BLaER1 (cell line): ENCODE results near the gene ZNF516.
A peak's percentile ranks its signal among the peaks of the same experiment; 100 is the strongest.

Experiments used
- H3K27ac ChIP-seq: shearing (Covaris generic); formaldehyde crosslinking; 2 replicates; pipeline ENCODE4 v1.8.1; 2022
- H3K27me3 ChIP-seq: shearing (Covaris generic); formaldehyde crosslinking; 2 replicates; pipeline ENCODE4 v1.8.1; 2022
- H3K36me3 ChIP-seq: shearing (Covaris generic); formaldehyde crosslinking; 2 replicates; pipeline ENCODE4 v1.8.1; 2022
- H3K4me1 ChIP-seq: shearing (Covaris generic); formaldehyde crosslinking; 2 replicates; pipeline ENCODE4 v1.8.1; 2022
- H3K4me2 ChIP-seq: shearing (Covaris generic); formaldehyde crosslinking; 2 replicates; pipeline ENCODE4 v1.8.1; 2022
- H3K4me3 ChIP-seq: shearing (Covaris generic); formaldehyde crosslinking; 2 replicates; pipeline ENCODE4 v1.8.1; 2022
- H3K9ac ChIP-seq: shearing (Covaris generic); formaldehyde crosslinking; 2 replicates; pipeline ENCODE4 v1.8.1; 2022
- H3K9me3 ChIP-seq: shearing (Covaris generic); formaldehyde crosslinking; 2 replicates; pipeline ENCODE4 v1.8.1; 2022
- H4K20me1 ChIP-seq: shearing (Covaris generic); formaldehyde crosslinking; 2 replicates; pipeline ENCODE4 v1.8.1; 2022
- Cebpa-rat ChIP-seq: shearing (Covaris generic); IDR thresholded peaks from 2 replicates; pipeline ENCODE4 v1.8.1; 2022

The ZNF516 gene

DNA sequence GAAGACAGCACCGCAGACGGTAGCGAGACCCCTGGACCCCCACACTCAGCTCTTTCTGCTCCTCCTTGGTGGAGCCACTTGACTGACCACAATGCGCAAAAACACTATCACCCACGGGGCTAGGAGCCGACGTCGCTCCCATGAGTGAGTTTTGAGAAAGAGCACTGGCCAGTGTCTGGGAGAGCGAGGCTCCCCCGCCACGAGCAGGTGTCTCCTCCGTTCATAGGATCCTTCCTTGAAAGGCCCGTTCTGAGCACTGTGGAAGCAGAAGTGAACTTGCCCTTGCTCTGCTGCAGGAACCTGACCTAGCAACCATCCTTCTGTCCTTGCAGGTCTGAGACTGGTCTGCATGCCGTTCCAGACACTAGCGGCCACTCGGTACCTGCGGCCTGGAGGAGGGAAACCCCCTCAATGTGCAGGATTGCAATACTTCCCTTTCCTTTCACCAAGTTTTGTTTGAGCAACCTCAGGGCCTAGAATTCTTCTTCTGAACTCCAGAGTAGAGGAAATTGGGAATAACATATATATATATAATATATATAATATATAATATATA is 12.9 kb upstream of the ZNF516 start:
- Histone ChIP-seq H3K9ac (no peak overlapping the region), H3K4me3 (no peak overlapping the region), H3K36me3 (no peaks in the 10 kb centered on the region), H3K4me1 (no peaks in the 10 kb centered on the region), H3K9me3 (no peaks in the 10 kb centered on the region), H3K27me3 (no peaks in the 10 kb centered on the region), H3K27ac (no peak overlapping the region), H3K4me2 (no peak overlapping the region), H4K20me1 (no peaks in the 10 kb centered on the region)
- no peak for TF ChIP-seq Cebpa-rat

DNA sequence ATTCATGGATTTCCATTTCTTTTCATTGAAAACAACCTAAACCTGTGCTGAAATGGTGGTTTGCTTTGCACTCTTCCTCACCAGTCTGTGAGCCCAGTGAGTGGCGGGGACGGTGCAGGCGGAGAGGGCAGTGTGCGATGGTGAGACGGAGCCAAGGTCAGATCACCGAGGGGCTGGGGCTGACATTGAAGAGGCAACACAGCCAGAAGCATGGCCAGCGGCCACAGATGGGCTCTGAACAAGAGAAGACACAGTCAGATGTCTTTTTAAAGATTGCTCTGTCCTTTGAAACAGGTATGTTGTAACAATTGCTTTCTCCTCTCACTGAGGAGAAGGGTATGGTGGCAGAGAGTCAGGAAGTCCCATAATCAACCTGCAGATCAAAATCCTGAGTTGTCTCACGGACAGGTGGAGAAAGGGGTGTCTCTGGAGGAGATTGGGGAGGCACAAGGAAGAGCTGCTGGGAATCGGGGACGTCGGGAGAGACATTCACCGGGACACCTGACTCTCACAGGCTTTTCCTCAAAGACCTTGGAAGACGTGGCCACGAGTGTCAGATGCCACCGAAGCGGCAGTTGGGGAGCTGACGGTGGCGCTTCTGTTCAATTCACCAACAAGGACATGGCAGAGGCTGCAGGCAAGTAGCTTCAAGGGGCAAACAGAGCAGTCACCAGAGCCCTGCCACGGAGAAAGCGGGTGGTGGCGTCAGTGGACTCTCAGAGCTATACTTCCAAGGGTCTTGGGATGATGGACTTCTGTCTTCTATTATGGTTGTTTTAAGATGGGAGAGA is 12.1 kb upstream of the ZNF516 start:
- H3K4me1 ChIP-seq = no peaks in the 10 kb centered on the region
- H3K9me3 ChIP-seq = no peaks in the 10 kb centered on the region
- H3K27me3 ChIP-seq = no peaks in the 10 kb centered on the region
- TF ChIP-seq Cebpa-rat = no peak
- no peak overlapping the region for H3K9ac ChIP-seq
- H4K20me1 ChIP-seq = no peaks in the 10 kb centered on the region
- H3K36me3 ChIP-seq = no peaks in the 10 kb centered on the region
- no peak overlapping the region for H3K4me2 ChIP-seq
- no peak overlapping the region for H3K27ac ChIP-seq
- no peak overlapping the region for H3K4me3 ChIP-seq

DNA sequence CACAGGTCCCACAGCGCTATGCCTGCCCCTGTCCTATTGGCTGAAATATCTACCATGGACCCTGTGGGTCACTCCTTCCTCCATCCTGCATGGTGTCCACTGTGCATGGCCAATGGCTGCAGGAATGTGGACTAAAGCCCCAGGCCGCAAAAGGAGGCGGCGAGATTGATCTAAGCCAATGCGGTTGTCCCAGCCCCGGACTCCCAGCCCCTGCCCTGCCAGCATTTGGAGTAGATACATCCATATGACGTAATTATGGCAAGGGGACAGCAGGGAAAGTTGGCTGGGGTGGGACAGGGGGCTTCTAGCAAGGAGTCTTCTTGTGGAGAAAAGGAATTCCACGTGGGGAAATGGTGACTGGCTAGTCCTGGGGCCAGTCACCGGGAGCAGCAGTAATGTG is 11.4 kb upstream of the ZNF516 start:
- no peak overlapping the region for H3K27ac ChIP-seq
- TF ChIP-seq Cebpa-rat = no peak
- H3K4me1 ChIP-seq = no peaks in the 10 kb centered on the region
- H3K9ac ChIP-seq = no peak overlapping the region
- H3K4me3 ChIP-seq = no peak overlapping the region
- H3K4me2 ChIP-seq = no peak overlapping the region
- no peaks in the 10 kb centered on the region for H3K27me3 ChIP-seq
- H4K20me1 ChIP-seq = no peaks in the 10 kb centered on the region
- H3K36me3 ChIP-seq = no peaks in the 10 kb centered on the region
- H3K9me3 ChIP-seq = no peaks in the 10 kb centered on the region

DNA sequence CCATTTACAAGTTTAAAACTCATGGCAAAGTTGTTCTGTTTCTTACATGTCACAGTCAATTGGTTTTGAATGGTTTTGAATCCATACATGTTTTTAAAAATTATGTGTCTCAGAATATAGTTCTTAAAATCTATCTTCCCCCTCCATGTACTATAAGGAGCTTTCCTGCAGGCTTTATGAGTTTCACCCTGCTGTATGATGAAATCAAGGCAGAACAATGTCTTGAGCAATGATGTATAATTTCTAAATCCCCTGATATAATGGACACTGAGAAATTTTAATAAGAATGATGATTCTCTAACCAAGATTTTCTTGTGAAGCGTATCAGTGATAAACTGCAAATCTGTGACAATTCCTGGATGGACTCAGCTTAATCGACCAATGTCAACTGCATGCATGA is 10.6 kb upstream of the ZNF516 start:
- Histone ChIP-seq H3K27me3 (no peaks in the 10 kb centered on the region), H3K4me2 (no peak overlapping the region), H3K4me3 (no peak overlapping the region), H3K27ac (no peak overlapping the region), H3K4me1 (no peaks in the 10 kb centered on the region), H3K9me3 (no peaks in the 10 kb centered on the region), H3K9ac (no peak overlapping the region), H4K20me1 (no peaks in the 10 kb centered on the region), H3K36me3 (no peaks in the 10 kb centered on the region)
- no peak for TF ChIP-seq Cebpa-rat

DNA sequence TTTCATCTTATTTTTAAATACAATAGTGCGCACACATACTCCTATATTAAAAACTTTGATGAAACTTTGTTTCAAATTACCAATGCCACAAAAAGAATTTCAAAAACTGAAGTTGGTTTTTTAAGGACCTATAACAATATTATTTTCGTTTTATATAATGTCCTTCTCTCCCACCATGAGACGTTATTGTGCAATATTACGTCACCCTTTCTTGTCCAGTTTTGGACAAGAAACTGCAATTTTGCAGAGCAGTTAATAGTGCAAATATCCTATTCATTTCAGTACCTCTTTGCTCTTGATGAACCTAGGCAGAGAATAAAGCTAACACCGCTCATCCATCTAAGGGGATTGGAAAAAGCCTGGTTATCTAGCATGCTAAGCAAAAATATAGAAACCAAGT is 9.7 kb upstream of the ZNF516 start:
- no peak; the same call in 1 of the 2 replicates for TF ChIP-seq Cebpa-rat
- Histone ChIP-seq H3K27ac (no peak overlapping the region), H3K4me2 (no peak overlapping the region), H3K36me3 (no peaks in the 10 kb centered on the region), H3K27me3 (no peaks in the 10 kb centered on the region), H3K9ac (no peak overlapping the region), H3K9me3 (no peaks in the 10 kb centered on the region), H4K20me1 (no peaks in the 10 kb centered on the region), H3K4me1 (peaks cover 8% of the 10 kb centered on the region), H3K4me3 (no peak overlapping the region)

DNA sequence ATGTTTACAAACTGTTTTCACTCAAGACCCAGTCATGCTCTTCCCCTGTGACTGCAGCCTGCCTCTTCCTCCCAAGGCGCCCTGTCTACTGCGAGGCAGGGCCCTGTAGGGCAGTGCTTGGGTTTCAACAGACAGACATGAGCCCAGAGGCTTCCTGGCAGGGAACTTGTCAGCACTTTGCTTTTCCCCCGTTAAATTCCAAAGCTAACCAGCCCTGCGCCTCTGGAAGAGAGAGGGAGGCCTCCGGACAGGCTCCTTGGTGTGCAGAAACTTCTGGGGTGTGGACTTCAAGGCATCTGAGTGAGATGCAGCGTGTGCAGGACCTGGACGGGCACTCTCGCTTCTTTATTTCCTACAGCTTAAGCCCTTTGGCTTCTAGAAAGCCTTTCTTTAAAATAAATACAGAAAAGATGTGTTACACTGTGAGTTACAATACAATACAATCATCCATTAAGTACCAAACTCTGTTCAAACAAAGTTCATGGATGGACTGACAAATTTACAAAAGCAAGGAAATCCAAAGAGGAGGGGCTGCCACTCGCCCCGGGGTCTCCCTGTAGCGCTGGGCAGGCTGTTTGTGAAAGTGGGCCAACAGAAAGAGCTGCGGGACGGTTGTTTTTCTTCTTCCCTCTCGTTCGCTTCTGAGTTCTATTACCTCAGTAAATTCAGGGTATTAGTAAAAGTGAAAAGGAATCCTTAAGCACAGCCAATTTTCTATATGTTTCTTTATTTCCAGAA is 8.8 kb upstream of the ZNF516 start:
- H3K27ac ChIP-seq = no peak overlapping the region
- no peaks in the 10 kb centered on the region for H3K27me3 ChIP-seq
- no peak overlapping the region for H3K4me2 ChIP-seq
- no peak overlapping the region for H3K4me3 ChIP-seq
- no peaks in the 10 kb centered on the region for H3K9me3 ChIP-seq
- no peaks in the 10 kb centered on the region for H4K20me1 ChIP-seq
- H3K36me3 ChIP-seq = no peaks in the 10 kb centered on the region
- H3K4me1 ChIP-seq = peaks cover 14% of the 10 kb centered on the region
- no peak for TF ChIP-seq Cebpa-rat
- no peak overlapping the region for H3K9ac ChIP-seq

DNA sequence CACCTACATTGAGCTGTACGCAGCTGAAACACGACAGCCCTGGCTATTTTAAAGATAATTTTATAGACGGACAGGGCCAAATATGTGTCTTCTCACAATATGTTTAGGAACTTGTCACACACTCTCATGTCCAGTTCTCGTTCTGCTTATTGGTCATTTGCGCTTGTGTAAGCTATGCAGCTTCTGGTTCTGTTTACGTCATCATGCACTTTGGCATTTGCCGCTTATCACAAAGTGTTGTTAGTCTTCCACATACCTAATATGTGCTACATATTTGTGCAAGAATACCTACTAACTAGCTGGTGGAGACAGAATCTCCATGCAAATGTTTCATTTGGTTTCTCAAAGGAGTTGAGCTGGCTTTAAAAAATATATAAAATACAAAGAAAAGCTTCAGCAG is 7.5 kb upstream of the ZNF516 start:
- no peaks in the 10 kb centered on the region for H4K20me1 ChIP-seq
- H3K36me3 ChIP-seq = no peaks in the 10 kb centered on the region
- no peak overlapping the region for H3K27ac ChIP-seq
- H3K9me3 ChIP-seq = no peaks in the 10 kb centered on the region
- H3K9ac ChIP-seq = no peak overlapping the region
- H3K4me2 ChIP-seq = no peak overlapping the region
- H3K27me3 ChIP-seq = no peaks in the 10 kb centered on the region
- peaks cover 14% of the 10 kb centered on the region for H3K4me1 ChIP-seq
- H3K4me3 ChIP-seq = no peak overlapping the region
- TF ChIP-seq Cebpa-rat = no peak

DNA sequence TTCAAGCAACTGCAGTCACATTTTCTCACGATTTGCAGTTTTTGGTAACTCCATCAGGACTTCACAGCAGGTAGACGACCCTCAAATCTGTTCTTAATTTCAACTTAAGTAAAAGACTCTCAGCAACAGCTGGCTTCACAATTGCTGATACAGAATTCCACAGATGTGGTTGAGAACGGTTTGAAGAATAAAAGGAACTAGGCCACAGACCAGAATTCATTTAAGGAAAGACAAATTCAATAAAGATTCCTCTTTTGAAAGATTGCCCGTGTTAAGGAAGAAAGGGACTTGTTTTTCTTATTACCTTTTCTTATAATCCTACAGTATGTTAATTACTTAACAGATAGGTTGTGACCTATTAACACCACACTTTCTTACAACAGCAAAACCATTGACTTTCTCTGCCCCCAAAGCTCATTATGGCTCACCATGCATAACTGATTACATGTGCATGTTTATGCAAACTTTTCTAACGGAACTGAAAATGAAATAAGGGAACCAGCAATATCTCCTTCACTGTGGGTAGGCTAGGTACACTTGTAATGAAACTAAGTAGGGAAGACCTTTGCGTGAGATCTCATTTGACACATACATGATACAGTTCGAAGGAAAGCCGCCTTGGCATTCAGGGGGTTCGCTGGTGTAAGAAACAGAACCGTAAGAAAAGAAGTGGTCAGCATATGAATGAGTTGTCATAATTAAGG is 4.7 kb upstream of the ZNF516 start:
- H3K4me1 ChIP-seq = peaks cover 17% of the 10 kb centered on the region
- H3K4me3 ChIP-seq = no peak overlapping the region
- no peaks in the 10 kb centered on the region for H3K27me3 ChIP-seq
- H4K20me1 ChIP-seq = no peaks in the 10 kb centered on the region
- H3K27ac ChIP-seq = no peak overlapping the region
- H3K9me3 ChIP-seq = no peaks in the 10 kb centered on the region
- TF ChIP-seq Cebpa-rat = no peak
- no peak overlapping the region for H3K9ac ChIP-seq
- peak overlapping the region; percentile 29 for H3K4me2 ChIP-seq
- H3K36me3 ChIP-seq = no peaks in the 10 kb centered on the region

DNA sequence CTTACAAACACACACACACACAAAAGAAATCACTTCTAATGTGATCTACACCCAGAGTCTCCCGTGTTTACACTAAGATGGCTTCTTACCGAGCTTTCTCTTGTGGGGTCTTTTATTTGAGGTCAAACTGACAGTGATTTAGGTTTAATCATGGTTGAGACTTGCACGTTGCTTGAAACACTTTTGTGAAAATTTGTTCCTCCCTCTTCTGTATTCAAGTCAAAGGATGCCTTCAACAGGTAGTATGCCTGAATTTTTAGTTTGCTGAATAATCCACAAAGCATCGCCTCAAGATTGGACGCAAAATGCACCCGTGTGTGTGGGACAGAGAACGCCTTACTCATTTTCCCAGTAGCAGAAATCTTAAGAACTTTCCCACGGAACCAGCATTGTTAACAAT is 4.0 kb upstream of the ZNF516 start:
- Histone ChIP-seq H4K20me1 (no peaks in the 10 kb centered on the region), H3K4me3 (no peak overlapping the region), H3K4me1 (peaks cover 17% of the 10 kb centered on the region), H3K27me3 (no peaks in the 10 kb centered on the region), H3K4me2 (no peak overlapping the region), H3K36me3 (no peaks in the 10 kb centered on the region), H3K9me3 (no peaks in the 10 kb centered on the region), H3K27ac (no peak overlapping the region), H3K9ac (no peak overlapping the region)
- TF ChIP-seq Cebpa-rat = no peak

DNA sequence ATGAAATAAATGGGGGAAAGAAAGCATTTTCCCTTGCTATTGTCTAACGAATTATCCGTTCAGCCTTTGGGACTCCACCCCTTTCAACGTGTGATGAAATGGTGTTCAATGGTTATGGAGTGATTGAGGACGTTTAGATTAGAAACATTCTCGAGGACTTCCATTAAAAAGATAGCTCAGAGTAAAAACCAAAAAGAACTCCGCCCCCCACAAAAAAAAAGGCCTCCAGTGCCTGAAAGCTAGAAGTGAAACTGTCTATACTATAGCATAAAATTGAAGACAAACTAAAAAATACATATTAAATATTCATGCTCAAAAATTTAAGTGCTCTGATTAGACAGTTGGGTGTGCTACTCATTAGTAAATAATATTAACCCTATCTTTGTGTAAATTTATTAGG is 3.0 kb upstream of the ZNF516 start:
- no peak overlapping the region for H3K4me2 ChIP-seq
- H3K4me3 ChIP-seq = no peak overlapping the region
- no peaks in the 10 kb centered on the region for H3K9me3 ChIP-seq
- no peak overlapping the region for H3K9ac ChIP-seq
- no peak overlapping the region for H3K27ac ChIP-seq
- no peaks in the 10 kb centered on the region for H4K20me1 ChIP-seq
- no peak for TF ChIP-seq Cebpa-rat
- H3K27me3 ChIP-seq = no peaks in the 10 kb centered on the region
- H3K36me3 ChIP-seq = no peaks in the 10 kb centered on the region
- H3K4me1 ChIP-seq = peaks cover 17% of the 10 kb centered on the region
